Muscle layer of colon (tissue), 2 donors: ENCODE data around the gene PTMA.

Source experiments
- H3K27ac ChIP-seq: one replicate; pipeline ENCODE4 v1.7.0; 2013; ENCODE audit warnings: low read depth, mild to moderate bottlenecking, low read length, moderate library complexity
- H3K27me3 ChIP-seq, 2 donors: one replicate each; pipeline ENCODE4 v1.7.0; 2013; ENCODE audit warnings: low read length in 2 of 2, mild to moderate bottlenecking in 2 of 2; ENCODE audit not compliant: insufficient read depth in 2 of 2, control insufficient read depth in 1 of 2
- H3K36me3 ChIP-seq: one replicate; pipeline ENCODE4 v1.7.0; 2013; ENCODE audit warnings: mild to moderate bottlenecking, low read length; ENCODE audit not compliant: insufficient read depth
- H3K4me1 ChIP-seq: one replicate; pipeline ENCODE4 v1.7.0; 2013; ENCODE audit warnings: mild to moderate bottlenecking, low read length; ENCODE audit not compliant: insufficient read depth
- H3K4me3 ChIP-seq, 2 donors: one replicate each; pipeline ENCODE4 v1.7.0; 2013; ENCODE audit warnings: low read length in 2 of 2, low read depth in 1 of 2, mild to moderate bottlenecking in 1 of 2, moderate library complexity in 1 of 2
- H3K9ac ChIP-seq: one replicate; pipeline ENCODE4 v1.7.0; 2013; ENCODE audit warnings: low read length
- H3K9me3 ChIP-seq: one replicate; pipeline ENCODE4 v1.7.0; 2013; ENCODE audit warnings: mild to moderate bottlenecking, low read length
- donor health status: abdominal sarcoma.
- donor health status: Adenocarcinoma of cecum.

The PTMA gene

DNA sequence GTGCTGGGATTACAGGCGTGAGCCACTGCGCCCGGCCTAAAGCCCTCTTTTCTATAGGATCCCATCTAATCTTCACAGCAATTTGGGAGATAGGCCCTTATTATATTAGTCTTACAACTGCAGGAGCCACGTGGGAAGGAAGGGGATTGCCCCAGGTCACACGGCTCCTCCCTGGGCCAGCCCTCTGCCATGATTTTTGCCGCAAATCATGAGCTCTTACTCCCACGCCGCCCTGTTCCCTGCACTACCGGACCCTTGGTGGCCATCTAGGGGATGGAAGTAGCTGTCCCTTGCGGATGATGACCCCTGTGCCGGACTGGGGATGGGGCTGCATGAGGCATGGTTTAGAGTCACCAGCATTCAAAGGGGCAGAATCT lies 28.4 kb upstream of the PTMA start:
- peaks cover 17% of the 10 kb centered on the region for H3K4me1 ChIP-seq
- peak overlapping the region; percentile 88 for H3K27ac ChIP-seq
- no peaks in the 10 kb centered on the region for H3K27me3 ChIP-seq
- no peaks in the 10 kb centered on the region for H3K9me3 ChIP-seq
- H3K9ac ChIP-seq = no peak overlapping the region
- no peaks in the 10 kb centered on the region for H3K36me3 ChIP-seq
- H3K4me3 ChIP-seq = peak overlapping the region in 1 of 2 donors; percentile 43

DNA sequence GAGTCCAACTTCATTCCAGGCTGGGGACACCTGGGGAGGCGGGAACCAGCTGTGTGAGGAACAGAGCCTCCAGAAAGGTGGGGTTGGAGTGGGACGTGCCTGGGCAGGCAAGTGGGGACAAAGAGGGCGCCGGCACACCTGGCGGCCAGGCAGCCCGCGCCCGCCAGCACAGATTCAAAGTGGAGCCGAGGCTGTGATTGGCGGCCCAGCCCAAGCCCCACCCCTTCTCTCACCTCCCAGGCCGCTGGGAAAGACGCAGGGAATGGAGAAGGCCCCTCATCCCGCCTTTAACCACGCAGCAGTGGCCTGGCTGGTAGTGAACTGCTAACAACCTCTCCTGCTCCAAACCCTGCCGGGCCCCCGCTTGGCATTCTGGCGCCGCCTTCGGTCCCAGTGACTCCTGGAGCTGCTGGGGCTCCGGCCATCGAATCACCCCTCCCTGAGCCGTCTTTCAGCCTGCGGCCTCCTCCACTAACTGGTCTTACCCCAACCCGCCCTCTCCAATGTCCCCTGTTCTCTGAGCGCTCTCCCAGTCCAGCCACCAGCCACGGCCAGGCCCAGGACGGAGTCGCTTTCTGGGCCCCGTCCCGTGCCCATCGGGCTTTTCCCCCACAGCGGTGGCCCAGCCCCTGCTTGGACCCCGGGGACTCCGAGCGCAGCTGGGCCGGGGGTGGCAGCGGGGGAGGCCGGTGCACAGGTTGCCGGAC lies 27.9 kb upstream of the PTMA start:
- H3K4me3 ChIP-seq = peak overlapping the region; percentile 43 to 47
- no peak overlapping the region for H3K9ac ChIP-seq
- H3K4me1 ChIP-seq = peaks cover 12% of the 10 kb centered on the region
- H3K27me3 ChIP-seq = no peaks in the 10 kb centered on the region
- H3K27ac ChIP-seq = peak overlapping the region; percentile 88
- no peaks in the 10 kb centered on the region for H3K9me3 ChIP-seq
- H3K36me3 ChIP-seq = no peaks in the 10 kb centered on the region

DNA sequence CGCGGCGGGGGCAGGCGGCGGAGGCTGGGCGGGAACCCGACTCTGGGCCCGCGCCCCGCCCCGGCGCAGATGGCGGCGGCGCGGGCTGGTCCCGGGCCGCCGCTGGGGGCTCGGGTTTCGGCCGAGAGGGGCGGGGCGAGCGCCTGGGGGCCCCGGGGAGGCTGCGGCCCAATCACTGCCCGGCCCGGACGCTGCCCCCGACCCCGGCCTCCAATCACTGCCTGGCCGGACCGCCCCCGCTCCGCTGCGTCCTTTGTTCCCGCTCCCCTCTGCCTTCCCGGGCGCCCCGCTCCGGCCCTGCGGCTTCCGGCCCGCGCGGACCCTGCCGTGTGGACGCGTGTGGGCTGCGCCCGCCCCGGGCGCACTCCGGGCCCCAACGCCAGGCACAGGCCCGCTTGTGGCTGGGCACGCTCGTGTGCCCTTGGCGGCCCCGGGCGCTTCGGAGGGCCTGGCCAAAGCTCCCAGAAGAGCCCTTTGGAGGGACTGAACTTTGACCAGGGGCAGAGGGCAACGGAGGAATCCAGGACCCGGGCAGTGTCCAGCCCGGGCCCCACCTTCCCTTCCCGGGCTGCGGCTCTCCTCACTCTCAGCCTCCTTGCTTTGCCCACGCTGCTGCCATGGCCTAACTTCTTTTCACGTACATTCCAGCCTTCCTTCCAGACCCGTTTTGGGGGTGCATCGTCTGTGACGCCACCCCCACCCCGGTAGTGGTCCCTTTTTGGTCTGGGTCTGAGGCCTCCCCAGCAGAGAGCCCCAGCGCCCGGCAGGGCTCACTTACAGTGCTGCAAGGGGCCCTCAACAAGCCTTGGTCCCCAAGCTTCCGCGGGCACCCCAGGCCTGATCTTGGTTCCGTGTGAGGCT lies 27.1 kb upstream of the PTMA start:
- peak overlapping the region; percentile 88 for H3K27ac ChIP-seq
- peaks cover 12% of the 10 kb centered on the region for H3K4me1 ChIP-seq

DNA sequence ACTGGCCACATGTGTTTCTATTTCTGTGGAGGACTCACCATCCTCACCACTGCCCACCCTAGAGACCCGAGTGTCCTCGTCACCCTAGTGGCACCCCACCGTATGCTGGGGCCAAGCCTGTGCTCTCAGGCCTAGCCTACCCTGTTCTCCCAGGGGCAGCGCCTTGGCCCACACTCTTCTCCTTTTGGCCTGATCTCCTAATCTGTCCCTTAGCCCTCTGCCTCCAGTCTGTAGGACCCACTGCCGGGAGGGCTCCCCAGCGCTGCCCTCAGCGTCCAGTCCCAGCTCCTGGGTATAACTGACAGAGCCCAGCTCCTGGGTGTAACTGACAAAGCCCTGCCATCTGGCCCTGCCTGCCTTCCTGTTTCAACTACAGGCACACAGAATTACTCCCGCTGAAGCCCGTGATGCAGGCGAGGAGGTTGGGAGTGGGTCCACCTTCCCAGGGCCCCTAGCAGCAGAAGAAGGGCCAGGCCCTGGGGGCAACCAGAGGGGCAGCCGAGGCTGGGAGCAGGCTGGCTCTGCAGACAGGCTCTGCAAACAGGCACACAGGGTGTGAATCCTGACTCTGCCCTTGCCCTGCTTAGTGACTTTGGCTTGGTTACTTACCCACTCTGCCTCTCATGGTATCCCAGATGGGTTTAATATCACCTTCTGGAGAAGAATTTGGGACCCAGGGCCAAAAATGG lies 25.6 kb upstream of the PTMA start:
- Histone ChIP-seq H3K9me3 (no peaks in the 10 kb centered on the region), H3K27me3 (no peaks in the 10 kb centered on the region), H3K4me1 (peaks cover 16% of the 10 kb centered on the region), H3K9ac (no peak overlapping the region), H3K36me3 (no peaks in the 10 kb centered on the region), H3K27ac (no peak overlapping the region), H3K4me3 (no peak overlapping the region)

More for the DNA sequence above, 27.1 kb upstream of the PTMA start:
- peak overlapping the region; percentile 47 to 66 for H3K4me3 ChIP-seq
- H3K36me3 ChIP-seq = no peaks in the 10 kb centered on the region
- H3K27me3 ChIP-seq = no peaks in the 10 kb centered on the region
- H3K9ac ChIP-seq = peak overlapping the region; percentile 46
- H3K9me3 ChIP-seq = no peaks in the 10 kb centered on the region

DNA sequence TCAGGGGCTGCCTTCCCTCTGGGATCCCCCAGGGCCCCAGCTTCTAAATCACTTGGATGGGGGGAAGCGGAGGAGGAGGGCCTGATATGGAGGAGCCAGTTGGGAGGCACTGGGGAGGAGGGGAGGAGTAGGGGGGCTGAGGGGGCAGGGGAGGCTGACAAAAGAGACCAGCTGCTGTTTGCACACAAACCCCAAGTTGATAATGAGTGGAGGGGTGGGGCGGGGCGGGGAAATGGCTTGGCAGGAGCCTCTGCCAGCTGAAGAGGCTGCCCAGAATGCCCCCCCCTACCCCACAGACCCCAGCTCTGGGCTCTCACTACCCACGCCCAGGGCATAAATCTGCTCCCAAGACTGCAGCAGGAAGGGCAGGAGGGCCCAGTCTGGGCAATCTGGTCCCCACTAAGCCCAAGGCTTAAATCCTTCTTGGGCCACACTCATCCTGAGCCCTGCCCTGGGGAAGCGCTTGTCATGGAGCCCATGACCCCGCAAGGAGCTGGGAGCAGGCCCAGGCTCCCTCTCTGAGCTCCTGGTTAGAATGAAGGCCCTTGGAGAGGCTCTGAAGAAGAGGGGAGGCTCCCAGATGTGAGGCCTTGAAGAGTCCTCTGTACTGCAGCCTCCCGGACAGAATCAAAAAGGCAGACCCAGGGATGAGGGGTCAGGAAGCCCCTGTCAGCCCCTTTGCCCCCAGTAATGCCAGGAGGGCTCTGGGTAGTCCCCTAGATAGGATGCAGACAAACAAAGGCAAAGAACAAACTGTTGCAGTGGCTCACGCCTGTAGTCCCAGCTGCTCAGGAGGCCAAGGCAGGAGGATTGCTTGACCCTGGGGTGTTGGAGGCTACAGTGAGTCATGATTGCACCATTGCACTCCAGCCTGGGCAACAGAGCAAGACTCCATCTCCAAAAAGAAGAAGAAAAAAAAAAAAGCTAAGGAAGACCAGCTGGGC lies 24.8 kb upstream of the PTMA start:
- Histone ChIP-seq H3K9me3 (no peaks in the 10 kb centered on the region), H3K4me3 (no peak overlapping the region), H3K27me3 (no peaks in the 10 kb centered on the region), H3K27ac (no peak overlapping the region), H3K9ac (no peak overlapping the region), H3K4me1 (peaks cover 16% of the 10 kb centered on the region), H3K36me3 (no peaks in the 10 kb centered on the region)

DNA sequence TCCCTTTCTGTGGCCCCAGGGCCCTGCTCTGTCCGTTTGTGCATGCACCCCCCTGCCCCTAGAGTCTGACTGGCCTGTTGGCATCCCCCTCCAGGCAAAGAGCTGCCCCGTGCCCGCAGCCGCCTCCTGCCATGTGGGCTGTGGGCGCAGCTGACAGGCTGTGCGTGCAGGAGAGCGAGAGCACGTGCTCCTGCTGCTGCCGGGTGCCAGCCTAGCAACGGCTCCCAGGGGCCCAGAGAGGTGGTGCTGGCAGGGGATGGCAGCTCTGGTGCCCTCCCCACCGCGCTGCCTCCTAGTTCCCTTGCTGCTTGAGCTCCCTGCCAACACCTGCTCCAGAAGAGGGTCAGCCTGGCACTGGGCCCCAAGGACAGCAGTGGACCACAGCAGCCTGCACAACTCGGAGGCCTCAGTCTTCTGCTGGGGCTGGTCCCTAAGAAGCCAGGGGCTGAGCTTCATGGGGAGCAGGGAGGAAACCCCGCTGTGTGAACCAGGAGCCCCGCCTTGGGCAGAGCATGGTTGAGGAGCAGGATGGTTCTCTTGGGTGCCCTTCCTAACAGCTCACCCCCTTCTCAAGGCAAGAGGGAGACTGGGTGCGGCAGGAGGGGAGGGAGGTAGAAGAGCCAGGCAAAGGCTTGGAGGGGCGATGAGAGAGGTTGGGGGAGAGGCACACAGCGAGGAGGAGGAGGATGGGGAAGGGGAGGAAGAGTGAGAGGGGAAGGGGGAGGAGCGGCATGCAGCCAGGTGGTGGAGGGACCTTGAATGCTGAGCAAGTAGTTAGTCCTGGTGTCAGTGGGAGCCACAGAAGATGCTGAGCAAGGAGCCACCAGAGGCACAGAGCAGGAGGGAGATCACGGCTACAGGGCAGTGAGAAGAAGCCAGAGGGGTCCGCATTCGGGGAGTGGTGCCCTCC lies 23.8 kb upstream of the PTMA start:
- no peaks in the 10 kb centered on the region for H3K9me3 ChIP-seq
- H3K4me1 ChIP-seq = peaks cover 16% of the 10 kb centered on the region
- H3K9ac ChIP-seq = no peak overlapping the region
- no peaks in the 10 kb centered on the region for H3K27me3 ChIP-seq
- H3K36me3 ChIP-seq = no peaks in the 10 kb centered on the region
- no peak overlapping the region for H3K27ac ChIP-seq
- H3K4me3 ChIP-seq = no peak overlapping the region

DNA sequence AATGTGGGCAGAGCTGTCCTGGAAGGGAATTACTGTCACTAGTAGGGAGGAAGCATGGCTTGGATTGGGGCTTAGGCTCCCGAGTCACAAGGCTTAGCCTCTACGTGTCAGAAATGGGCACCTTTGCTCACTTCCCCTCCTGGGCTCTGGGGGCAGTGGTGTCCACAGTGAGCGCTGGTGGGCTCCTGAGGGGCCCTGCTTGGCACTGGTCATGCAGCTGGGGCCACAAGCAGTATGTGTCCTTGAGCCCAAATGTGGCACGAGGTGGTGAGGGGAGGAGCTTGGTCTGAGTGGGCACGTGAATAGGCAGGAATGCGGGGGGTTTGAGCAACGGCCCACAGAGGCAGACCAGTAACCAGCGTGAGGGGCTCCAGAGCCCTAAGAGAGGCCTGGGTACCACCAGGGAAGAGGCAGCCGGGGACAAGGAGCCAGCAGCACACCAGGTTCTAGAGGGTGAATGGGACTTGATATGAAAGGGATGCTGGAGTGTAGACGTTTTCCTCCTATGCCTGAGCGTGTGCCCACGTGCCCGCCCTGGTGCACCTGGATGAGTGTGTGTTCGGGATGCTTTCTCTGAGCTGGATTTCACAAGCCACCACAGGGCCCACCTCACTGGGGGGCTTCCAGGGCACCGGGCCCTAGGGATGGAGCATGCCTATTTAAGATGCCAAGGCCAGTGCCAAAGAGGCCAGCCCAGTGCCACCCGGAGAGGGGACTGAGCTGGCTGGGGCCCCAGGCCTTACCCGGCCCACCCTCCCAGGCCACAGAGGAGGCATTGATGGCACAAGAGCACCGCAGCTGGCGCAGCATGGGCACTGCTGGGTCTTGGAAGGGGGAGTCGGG lies 22.8 kb upstream of the PTMA start:
- Histone ChIP-seq H3K4me1 (peaks cover 12% of the 10 kb centered on the region), H3K9ac (no peak overlapping the region), H3K27me3 (no peaks in the 10 kb centered on the region), H3K36me3 (no peaks in the 10 kb centered on the region), H3K4me3 (no peak overlapping the region), H3K27ac (no peak overlapping the region), H3K9me3 (no peaks in the 10 kb centered on the region)

DNA sequence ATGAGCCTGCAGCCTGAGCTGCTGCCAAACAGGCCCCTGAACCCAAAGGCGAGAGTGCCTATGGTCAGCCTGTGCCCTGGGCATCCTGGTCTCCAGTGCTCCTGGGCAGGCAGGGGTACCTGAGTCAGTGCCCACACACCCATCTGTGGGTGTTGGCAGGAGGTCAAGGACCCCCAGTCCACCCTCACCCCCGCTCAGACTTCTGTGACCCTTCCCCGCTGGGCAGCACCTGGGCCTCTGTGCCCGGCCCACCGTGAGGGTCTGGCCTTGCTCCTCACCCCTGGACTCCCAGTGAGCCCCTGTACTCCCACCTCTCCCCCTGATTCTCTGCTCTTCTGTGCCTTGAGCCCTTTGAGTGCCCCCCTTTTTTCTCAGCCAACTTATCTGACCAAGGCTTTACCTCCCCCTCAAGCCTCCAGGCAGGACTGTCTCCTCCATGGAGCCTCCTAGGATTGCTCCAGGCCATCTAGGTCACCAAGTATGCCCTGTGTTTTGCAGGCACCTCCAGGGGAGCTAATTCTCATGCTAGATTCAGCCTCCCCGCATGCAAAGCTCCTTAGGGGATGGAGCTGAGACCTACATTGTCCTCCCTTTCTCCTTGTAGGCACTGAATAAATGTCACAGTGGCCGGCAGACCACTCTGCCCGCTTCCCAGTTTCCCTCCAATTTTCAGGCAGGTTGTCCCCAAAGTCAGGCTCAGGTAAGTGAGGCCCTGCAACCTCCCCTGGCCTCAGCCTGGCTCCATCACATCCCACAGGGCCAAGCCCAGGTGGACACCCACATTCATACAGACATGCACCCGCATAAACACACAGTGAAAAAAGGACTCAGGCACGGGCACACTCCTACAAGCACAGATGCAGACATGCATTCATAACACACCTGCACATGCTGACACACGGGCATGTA lies 21.9 kb upstream of the PTMA start:
- H3K4me3 ChIP-seq = no peak overlapping the region
- H3K9me3 ChIP-seq = no peaks in the 10 kb centered on the region
- no peaks in the 10 kb centered on the region for H3K27me3 ChIP-seq
- no peak overlapping the region for H3K9ac ChIP-seq
- H3K4me1 ChIP-seq = peaks cover 10% of the 10 kb centered on the region
- no peak overlapping the region for H3K27ac ChIP-seq
- no peaks in the 10 kb centered on the region for H3K36me3 ChIP-seq
